ENCODE measurements around the gene AGMO.

GRCh38 chr7:15284396-15284795 lies 277.4 kb downstream of the AGMO start:
- no peak for TF ChIP-seq CTCF (optimal IDR thresholded peaks at IDR 0.05 in 1 of 3, IDR thresholded peaks at IDR 0.05 in 1 of 3, conservative IDR thresholded peaks at IDR 0.05 in 1 of 3; ENCODE audit: extremely low read depth in 1 of 3, insufficient read depth in 2 of 3, low read length in 3 of 3)
- TF ChIP-seq EZH2 (IDR thresholded peaks at IDR 0.05; ENCODE audit: low read length): no peak

Measured in keratinocyte (primary cell).